Panc1 (cell line): ENCODE data around the gene ARHGAP12. TPM values are rescaled to one million over a fixed set of nuclear protein-coding genes. Genes with fewer than 3 reads are reported as not detected.

Experiments
- ATAC-seq: fragments of 200-7000 bp; cut with Tn5 transposase; 2 replicates; pipeline ENCODE4 v1.9.1; 2020; ENCODE audit warnings: mild to moderate bottlenecking, moderate library complexity
- BruUV-seq: library from RNA; stranded (reverse); fragments of 400-500 nt; replicated peaks from 2 replicates; lab custom pipeline; 2021; lab: Mats Ljungman, UMichigan
- CTCF ChIA-PET: fragments of 300-600 bp; sonication (Branson Sonifier 250); formaldehyde crosslinking; loops from one replicate; lab custom pipeline; 2022; ENCODE audit warnings: antibody characterized with exemption; lab: Charles Lee
- POLR2A ChIA-PET: fragments of 300-600 bp; sonication (Branson Sonifier 250); formaldehyde crosslinking; loops from one replicate; lab custom pipeline; 2022; ENCODE audit warnings: antibody characterized with exemption; lab: Charles Lee
- DNase-seq: peaks from one replicate; pipeline ENCODE4 v3.0.0-alpha.2; 2010; ENCODE audit warnings: low read depth, low spot score
- H3K27ac ChIP-seq: 2 replicates; pipeline ENCODE4 v1.5.1; 2011; ENCODE audit warnings: mild to moderate bottlenecking, low read length, inconsistent platforms
- H3K27me3 ChIP-seq: fragments of 200-500 bp; sonication (Bioruptor generic); 2 replicates; pipeline ENCODE4 v1.6.0; 2014; ENCODE audit warnings: low read length, inconsistent platforms; ENCODE audit not compliant: control insufficient read depth, insufficient read depth
- H3K36me3 ChIP-seq: fragments of 200-500 bp; sonication (Bioruptor generic); 2 replicates; pipeline ENCODE4 v1.5.1; 2014; ENCODE audit warnings: inconsistent platforms, mild to moderate bottlenecking, low read length, moderate library complexity; ENCODE audit not compliant: control insufficient read depth, insufficient read depth
- H3K4me1 ChIP-seq: 2 replicates; pipeline ENCODE4 v1.5.1; 2011; ENCODE audit warnings: inconsistent platforms, mild to moderate bottlenecking, low read length, moderate library complexity; ENCODE audit not compliant: control insufficient read depth, insufficient read depth
- H3K4me3 ChIP-seq, 2 experiments: 2 replicates each; pipeline ENCODE4 v1.5.1; 2011 to 2012; ENCODE audit warnings: low read depth in 2 of 2, low read length in 2 of 2, mild to moderate bottlenecking in 2 of 2, inconsistent platforms in 1 of 2, moderate library complexity in 1 of 2
- H3K9me3 ChIP-seq: fragments of 200-500 bp; sonication (Bioruptor generic); 2 replicates; pipeline ENCODE4 v1.5.1; 2014; ENCODE audit warnings: low read depth, mild to moderate bottlenecking, inconsistent platforms, low read length, moderate library complexity; ENCODE audit not compliant: control insufficient read depth, insufficient read depth
- POLR2AphosphoS5 ChIP-seq: IDR thresholded peaks from 2 replicates; pipeline ENCODE4 v1.6.1; 2012; ENCODE audit warnings: mild to moderate bottlenecking, low read depth, low read length, moderate library complexity
- SIN3A ChIP-seq: IDR thresholded peaks from 2 replicates; pipeline ENCODE4 v1.6.1; 2012; ENCODE audit warnings: low read depth, mild to moderate bottlenecking, low read length, moderate library complexity, borderline replicate concordance; ENCODE audit not compliant: insufficient read depth
- TCF7L2 ChIP-seq: IDR thresholded peaks from 2 replicates; pipeline ENCODE4 v1.6.1; 2011; ENCODE audit warnings: mild to moderate bottlenecking, low read depth, low read length, inconsistent platforms
- in situ Hi-C: cut with HindIII; loops from 2 replicates; pipeline ENCODE4 v1.10.0; 2016; ENCODE audit warnings: low sequenced_read_pairs, low pct_unique_long_range_greater_than_20kb
- intact Hi-C: fragments of 100-400 bp; cut with micrococcal nuclease; formaldehyde crosslinking; loops from one replicate; pipeline ENCODE4 v1.10.0; 2022; ENCODE audit not compliant: unreplicated experiment
- total RNA-seq: library from RNA; stranded (reverse); gene quantifications from one replicate; pipeline ENCODE4 v1.2.1, GENCODE V29; 2021; ENCODE audit not compliant: unreplicated experiment
- TF ChIP-seq, protein P1 (sequence below), 2 experiments: IDR thresholded peaks; 2 replicates each; pipeline ENCODE4 v1.6.1; 2011 to 2012; ENCODE audit warnings: low read depth in 2 of 2, control low read depth in 1 of 2, low read length in 1 of 2, mild to moderate bottlenecking in 1 of 2, moderate library complexity in 1 of 2; ENCODE audit not compliant: insufficient read depth in 1 of 2
- TF ChIP-seq, protein P2 (sequence below): fragments of 450-650 bp; IDR thresholded peaks from 2 replicates; pipeline ENCODE4 v1.5.1; 2017; ENCODE audit warnings: mild to moderate bottlenecking

Gene ARHGAP12
- total RNA-seq, 1 experiment from 2014 or later: 22.9 TPM

DNA sequence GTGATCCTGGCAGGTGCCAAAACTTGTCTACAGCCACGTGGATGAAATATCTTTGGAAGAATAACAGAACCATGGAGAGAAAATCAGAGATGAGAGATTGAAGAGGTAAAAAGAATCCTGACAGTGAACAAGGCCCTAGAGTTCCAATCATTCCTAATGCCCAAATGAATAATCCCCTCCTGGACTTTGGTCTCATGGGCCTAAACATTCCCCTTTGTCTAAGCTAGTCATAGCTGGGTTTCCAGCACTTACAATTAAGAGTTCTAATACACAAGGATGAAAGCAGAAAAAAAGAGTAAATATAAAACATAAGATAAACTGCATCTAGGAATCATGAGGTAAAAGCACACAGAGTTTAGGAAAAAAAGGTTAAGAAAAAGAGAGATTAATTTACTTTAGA lies 40.2 kb downstream of the ARHGAP12 start:
- Histone ChIP-seq H3K4me1 (peaks cover 17% of the 10 kb centered on the region), H3K27me3 (no peaks in the 10 kb centered on the region), H3K9me3 (no peaks in the 10 kb centered on the region), H3K36me3 (no peaks in the 10 kb centered on the region), H3K27ac (no peak overlapping the region), H3K4me3 (no peak overlapping the region)
- in situ Hi-C loops (no loop called here), intact Hi-C loops (no loop called here)
- TF ChIP-seq TCF7L2 (no peak), POLR2AphosphoS5 (no peak), SIN3A (no peak)
- TF ChIP-seq, protein P1, sequence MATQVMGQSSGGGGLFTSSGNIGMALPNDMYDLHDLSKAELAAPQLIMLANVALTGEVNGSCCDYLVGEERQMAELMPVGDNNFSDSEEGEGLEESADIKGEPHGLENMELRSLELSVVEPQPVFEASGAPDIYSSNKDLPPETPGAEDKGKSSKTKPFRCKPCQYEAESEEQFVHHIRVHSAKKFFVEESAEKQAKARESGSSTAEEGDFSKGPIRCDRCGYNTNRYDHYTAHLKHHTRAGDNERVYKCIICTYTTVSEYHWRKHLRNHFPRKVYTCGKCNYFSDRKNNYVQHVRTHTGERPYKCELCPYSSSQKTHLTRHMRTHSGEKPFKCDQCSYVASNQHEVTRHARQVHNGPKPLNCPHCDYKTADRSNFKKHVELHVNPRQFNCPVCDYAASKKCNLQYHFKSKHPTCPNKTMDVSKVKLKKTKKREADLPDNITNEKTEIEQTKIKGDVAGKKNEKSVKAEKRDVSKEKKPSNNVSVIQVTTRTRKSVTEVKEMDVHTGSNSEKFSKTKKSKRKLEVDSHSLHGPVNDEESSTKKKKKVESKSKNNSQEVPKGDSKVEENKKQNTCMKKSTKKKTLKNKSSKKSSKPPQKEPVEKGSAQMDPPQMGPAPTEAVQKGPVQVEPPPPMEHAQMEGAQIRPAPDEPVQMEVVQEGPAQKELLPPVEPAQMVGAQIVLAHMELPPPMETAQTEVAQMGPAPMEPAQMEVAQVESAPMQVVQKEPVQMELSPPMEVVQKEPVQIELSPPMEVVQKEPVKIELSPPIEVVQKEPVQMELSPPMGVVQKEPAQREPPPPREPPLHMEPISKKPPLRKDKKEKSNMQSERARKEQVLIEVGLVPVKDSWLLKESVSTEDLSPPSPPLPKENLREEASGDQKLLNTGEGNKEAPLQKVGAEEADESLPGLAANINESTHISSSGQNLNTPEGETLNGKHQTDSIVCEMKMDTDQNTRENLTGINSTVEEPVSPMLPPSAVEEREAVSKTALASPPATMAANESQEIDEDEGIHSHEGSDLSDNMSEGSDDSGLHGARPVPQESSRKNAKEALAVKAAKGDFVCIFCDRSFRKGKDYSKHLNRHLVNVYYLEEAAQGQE (IDR thresholded peaks at IDR 0.05; ENCODE audit: insufficient read depth in 1 of 2, low read depth in 2 of 2, low read length in 1 of 2): no peak
- TF ChIP-seq, protein P2, sequence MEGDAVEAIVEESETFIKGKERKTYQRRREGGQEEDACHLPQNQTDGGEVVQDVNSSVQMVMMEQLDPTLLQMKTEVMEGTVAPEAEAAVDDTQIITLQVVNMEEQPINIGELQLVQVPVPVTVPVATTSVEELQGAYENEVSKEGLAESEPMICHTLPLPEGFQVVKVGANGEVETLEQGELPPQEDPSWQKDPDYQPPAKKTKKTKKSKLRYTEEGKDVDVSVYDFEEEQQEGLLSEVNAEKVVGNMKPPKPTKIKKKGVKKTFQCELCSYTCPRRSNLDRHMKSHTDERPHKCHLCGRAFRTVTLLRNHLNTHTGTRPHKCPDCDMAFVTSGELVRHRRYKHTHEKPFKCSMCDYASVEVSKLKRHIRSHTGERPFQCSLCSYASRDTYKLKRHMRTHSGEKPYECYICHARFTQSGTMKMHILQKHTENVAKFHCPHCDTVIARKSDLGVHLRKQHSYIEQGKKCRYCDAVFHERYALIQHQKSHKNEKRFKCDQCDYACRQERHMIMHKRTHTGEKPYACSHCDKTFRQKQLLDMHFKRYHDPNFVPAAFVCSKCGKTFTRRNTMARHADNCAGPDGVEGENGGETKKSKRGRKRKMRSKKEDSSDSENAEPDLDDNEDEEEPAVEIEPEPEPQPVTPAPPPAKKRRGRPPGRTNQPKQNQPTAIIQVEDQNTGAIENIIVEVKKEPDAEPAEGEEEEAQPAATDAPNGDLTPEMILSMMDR: no peak
- ChIA-PET POLR2A (no interaction called here), CTCF (interaction anchor here (0.7 kb wide), 1 partner anchor 146 kb away, joined by 3 read pairs; no protein-coding TSS in a partner anchor)
- ATAC-seq (no peak), DNase-seq (no peak)
- no TSS peak for BruUV-seq

DNA sequence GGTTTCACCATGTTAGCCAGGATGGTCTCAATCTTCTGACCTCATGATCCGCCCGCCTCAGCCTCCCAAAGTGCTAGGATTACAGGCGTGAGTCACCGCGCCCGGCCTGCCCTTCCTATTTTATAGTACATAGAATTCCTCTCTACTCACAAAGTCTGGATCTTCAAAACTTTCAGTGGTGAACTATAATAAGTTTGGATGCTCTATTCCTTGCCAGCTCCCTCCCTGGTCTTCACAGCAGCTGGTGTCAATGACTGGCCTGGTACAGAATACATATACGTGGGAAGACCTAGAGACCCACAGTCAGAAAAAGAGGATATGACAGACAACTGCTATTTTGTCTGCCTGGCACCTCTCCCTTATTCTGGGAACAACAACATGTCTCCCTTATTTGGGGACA lies 40.8 kb downstream of the ARHGAP12 start:
- no peaks in the 10 kb centered on the region for H3K36me3 ChIP-seq
- intact Hi-C loops: no loop called here
- no peak overlapping the region for H3K4me3 ChIP-seq
- DNase-seq (no peak), ATAC-seq (no peak)
- H3K4me1 ChIP-seq: peaks cover 17% of the 10 kb centered on the region
- BruUV-seq: no TSS peak
- no peaks in the 10 kb centered on the region for H3K9me3 ChIP-seq
- no peak overlapping the region for H3K27ac ChIP-seq
- TF ChIP-seq SIN3A (no peak), TCF7L2 (no peak), POLR2AphosphoS5 (no peak)
- TF ChIP-seq, protein P1 (IDR thresholded peaks at IDR 0.05; ENCODE audit: insufficient read depth in 1 of 2, low read depth in 2 of 2, low read length in 1 of 2): no peak
- TF ChIP-seq, protein P2: no peak
- in situ Hi-C loops: no loop called here
- CTCF ChIA-PET: no interaction called here
- POLR2A ChIA-PET: no interaction called here
- no peaks in the 10 kb centered on the region for H3K27me3 ChIP-seq
